Breast epithelium (tissue), 4 donors: ENCODE data around the gene GNG12. TPM values are rescaled to one million over a fixed set of nuclear protein-coding genes. Genes with fewer than 3 reads are reported as not detected.

Experiments
- DNase-seq, 2 donors: peaks; one replicate each; pipeline ENCODE4 v3.0.0-alpha.2; 2019; ENCODE audit warnings: low spot score in 2 of 2
- H3K27ac ChIP-seq, 2 donors: fragments of 200-600 bp; sonication (generic) in 1 of 2; one replicate each; pipeline ENCODE4 v1.5.1; 2016 to 2019; ENCODE audit warnings: mild to moderate bottlenecking in 1 of 2
- H3K27me3 ChIP-seq, 2 donors: fragments of 200-600 bp; sonication (generic) in 1 of 2; one replicate each; pipeline versions ENCODE4 v1.5.1 to v1.6.0; 2017 to 2019; ENCODE audit warnings: control low read depth in 1 of 2, mild to moderate bottlenecking in 1 of 2
- H3K36me3 ChIP-seq: fragments of 200-600 bp; one replicate; pipeline ENCODE4 v1.5.1; 2019
- H3K4me1 ChIP-seq, 2 donors: fragments of 200-600 bp; sonication (generic); one replicate each; pipeline ENCODE4 v1.5.1; 2016 to 2019; ENCODE audit warnings: control low read depth in 1 of 2
- H3K4me3 ChIP-seq, 3 donors: fragments of 200-600 bp; sonication (generic); 1 replicate in 2 of 3; 2 replicates in 1 of 3; pipeline ENCODE4 v1.5.1; 2016 to 2019; ENCODE audit warnings: mild to moderate bottlenecking in 3 of 3, moderate library complexity in 2 of 3
- H3K9me3 ChIP-seq, 2 donors: fragments of 200-600 bp; sonication (generic) in 1 of 2; one replicate each; pipeline ENCODE4 v1.5.1; 2016 to 2019; ENCODE audit warnings: control low read depth in 1 of 2
- CTCF ChIP-seq, 3 donors: fragments of 450-650 bp; IDR thresholded peaks; one replicate each; pipeline ENCODE4 v1.5.1; 2016 to 2017; ENCODE audit warnings: antibody characterized with exemption in 3 of 3, mild to moderate bottlenecking in 3 of 3, moderate library complexity in 3 of 3
- POLR2A ChIP-seq: fragments of 450-650 bp; IDR thresholded peaks from one replicate; pipeline ENCODE4 v1.6.1; 2016; ENCODE audit warnings: antibody characterized with exemption, mild to moderate bottlenecking, moderate library complexity
- POLR2AphosphoS5 ChIP-seq, 3 donors: sonication (generic); formaldehyde crosslinking; IDR thresholded peaks; one replicate each; pipeline ENCODE4 v1.6.1; 2017; ENCODE audit warnings: antibody characterized with exemption in 3 of 3
- intact Hi-C: fragments of 100-400 bp; cut with DNase I; formaldehyde crosslinking; loops from one replicate; pipeline ENCODE4 v1.15.1; 2023; ENCODE audit warnings: low total_unique reads
- total RNA-seq, 3 donors: library from RNA; depleted of rRNA; stranded (reverse); fragments of >200 nt; gene quantifications; one replicate each; pipeline ENCODE4 v1.1.0, GENCODE V29; 2016

The GNG12 gene
- total RNA-seq, 3 donors from 2014 or later: 82.1 to 100 (median 87.5) TPM

- no peaks in the 10 kb centered on the region for H3K36me3 ChIP-seq
- H3K9me3 ChIP-seq: no peaks in the 10 kb centered on the region
- no peak overlapping the region for H3K27ac ChIP-seq
- no peaks in the 10 kb centered on the region for H3K4me1 ChIP-seq
- intact Hi-C loops: no loop called here
- no peak overlapping the region for H3K4me3 ChIP-seq
- no peak for TF ChIP-seq POLR2AphosphoS5 (IDR thresholded peaks at IDR 0.05)
- no peak for TF ChIP-seq POLR2A
- H3K27me3 ChIP-seq: no peaks in the 10 kb centered on the region
- no peak for DNase-seq
Observed at GRCh38 chr1:67704351-67704750, 128.9 kb downstream of the GNG12 start.

GRCh38 chr1:67701876-67702275, 131.4 kb downstream of the GNG12 start:
- TF ChIP-seq POLR2A: no peak
- TF ChIP-seq POLR2AphosphoS5 (IDR thresholded peaks at IDR 0.05): no peak
- TF ChIP-seq CTCF (IDR thresholded peaks at IDR 0.05): no peak
- no peak overlapping the region for H3K27ac ChIP-seq
- intact Hi-C loops: no loop called here
- H3K4me3 ChIP-seq: no peak overlapping the region
- no peaks in the 10 kb centered on the region for H3K36me3 ChIP-seq
- H3K4me1 ChIP-seq: no peaks in the 10 kb centered on the region
- no peaks in the 10 kb centered on the region for H3K9me3 ChIP-seq
- no peaks in the 10 kb centered on the region for H3K27me3 ChIP-seq
- no peak for DNase-seq

- TF ChIP-seq POLR2A: no peak
- no peak for TF ChIP-seq POLR2AphosphoS5 (IDR thresholded peaks at IDR 0.05)
- no peak for TF ChIP-seq CTCF (IDR thresholded peaks at IDR 0.05)
- DNase-seq: no peak
- H3K4me1 ChIP-seq: no peaks in the 10 kb centered on the region
- no peaks in the 10 kb centered on the region for H3K27me3 ChIP-seq
- intact Hi-C loops: no loop called here
- no peak overlapping the region for H3K27ac ChIP-seq
- H3K9me3 ChIP-seq: no peaks in the 10 kb centered on the region
- no peaks in the 10 kb centered on the region for H3K36me3 ChIP-seq
- no peak overlapping the region for H3K4me3 ChIP-seq
Observed at GRCh38 chr1:67700692-67701410, 132.4 kb downstream of the GNG12 start.

GRCh38 chr1:67700220-67700619, 133.0 kb downstream of the GNG12 start:
- no peaks in the 10 kb centered on the region for H3K27me3 ChIP-seq
- intact Hi-C loops: no loop called here
- no peak overlapping the region for H3K4me3 ChIP-seq
- no peak for DNase-seq
- no peaks in the 10 kb centered on the region for H3K9me3 ChIP-seq
- no peaks in the 10 kb centered on the region for H3K4me1 ChIP-seq
- TF ChIP-seq CTCF (IDR thresholded peaks at IDR 0.05) (no peak), POLR2A (no peak), POLR2AphosphoS5 (IDR thresholded peaks at IDR 0.05) (no peak)
- H3K36me3 ChIP-seq: no peaks in the 10 kb centered on the region
- no peak overlapping the region for H3K27ac ChIP-seq

GRCh38 chr1:67696708-67697107, 136.6 kb downstream of the GNG12 start:
- TF ChIP-seq POLR2A: no peak
- DNase-seq: no peak
- intact Hi-C loops: no loop called here

GRCh38 chr1:67695963-67696362, 137.3 kb downstream of the GNG12 start:
- no peaks in the 10 kb centered on the region for H3K36me3 ChIP-seq
- no peaks in the 10 kb centered on the region for H3K4me1 ChIP-seq
- no peaks in the 10 kb centered on the region for H3K27me3 ChIP-seq
- TF ChIP-seq POLR2AphosphoS5 (IDR thresholded peaks at IDR 0.05) (no peak), CTCF (IDR thresholded peaks at IDR 0.05) (no peak), POLR2A (no peak)
- DNase-seq: no peak
- intact Hi-C loops: no loop called here
- H3K27ac ChIP-seq: no peak overlapping the region
- no peak overlapping the region for H3K4me3 ChIP-seq
- H3K9me3 ChIP-seq: no peaks in the 10 kb centered on the region

More at GRCh38 chr1:67696708-67697107, 136.6 kb downstream of the GNG12 start:
- H3K27ac ChIP-seq: no peak overlapping the region
- H3K36me3 ChIP-seq: no peaks in the 10 kb centered on the region
- no peaks in the 10 kb centered on the region for H3K4me1 ChIP-seq
- H3K4me3 ChIP-seq: no peak overlapping the region
- H3K27me3 ChIP-seq: no peaks in the 10 kb centered on the region
- H3K9me3 ChIP-seq: no peaks in the 10 kb centered on the region
